ENCODE results near the gene EIF4ENIF1.

GRCh38 chr22:31530823-31531195 is 41.2 kb upstream of the EIF4ENIF1 start:
- TF ChIP-seq CTCF (conservative IDR thresholded peaks at IDR 0.05): no peak
- no peak for TF ChIP-seq ZFX (IDR thresholded peaks at IDR 0.05)
